ENCODE measurements around the gene CPT1C. TPM values are rescaled to one million over a fixed set of nuclear protein-coding genes. Genes with fewer than 3 reads are reported as not detected.
A peak's percentile ranks its signal among the peaks of the same experiment; 100 is the strongest.

CPT1C gene
- total RNA-seq, 2 donors from 2014 or later, result 0.66 to 3.4 TPM

DNA sequence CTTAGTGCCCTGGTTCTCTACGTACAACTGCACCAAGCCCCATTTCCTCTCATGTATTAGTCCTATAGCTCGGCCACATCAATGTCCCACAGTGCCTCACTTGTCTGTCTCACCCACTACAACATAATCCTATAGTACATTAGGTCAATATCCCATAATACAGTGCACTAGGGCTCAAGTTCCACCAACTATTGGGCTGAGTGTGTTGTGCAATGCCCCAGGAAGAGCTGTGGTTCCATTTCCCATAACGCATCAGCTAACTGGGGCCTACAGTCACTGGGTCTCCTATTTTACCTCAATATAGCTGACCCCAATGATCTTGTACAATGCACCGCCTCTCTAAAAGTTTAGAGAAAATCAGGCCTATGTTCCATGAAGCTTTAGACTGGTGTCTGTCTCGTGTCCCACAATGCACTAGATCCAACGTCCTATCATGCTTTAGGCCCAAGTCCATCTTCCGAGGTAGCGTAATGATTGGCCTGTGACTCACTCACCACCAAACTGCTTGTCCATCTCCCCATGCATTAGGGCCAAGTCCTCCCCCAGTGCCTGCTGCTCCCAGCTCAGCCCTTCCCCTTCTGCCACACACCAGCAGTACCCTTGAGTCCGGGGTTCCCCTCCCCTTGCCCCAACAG is 50.4 kb downstream of the CPT1C start:
- no peaks in the 10 kb centered on the region for H3K4me1 ChIP-seq
- no peaks in the 10 kb centered on the region for H3K36me3 ChIP-seq (replicated peaks in 1 of 2; ENCODE audit: insufficient read depth in 1 of 2, low read depth in 2 of 2)
- DNase-seq (no peak), ATAC-seq (no peak)
- intact Hi-C loops (cut with DNase I), result no loop called here
- no peak for TF ChIP-seq POLR2A (IDR thresholded peaks at IDR 0.05)
- TF ChIP-seq CTCF (IDR thresholded peaks at IDR 0.05), result no peak
- H3K9me3 ChIP-seq, result no peaks in the 10 kb centered on the region
- no peak overlapping the region for H3K27ac ChIP-seq
- no peaks in the 10 kb centered on the region for H3K27me3 ChIP-seq
- WGBS, 2 donors, result 78% methylated on average over 9 of the region's 9 CpGs
- H3K4me3 ChIP-seq, result no peak overlapping the region

DNA sequence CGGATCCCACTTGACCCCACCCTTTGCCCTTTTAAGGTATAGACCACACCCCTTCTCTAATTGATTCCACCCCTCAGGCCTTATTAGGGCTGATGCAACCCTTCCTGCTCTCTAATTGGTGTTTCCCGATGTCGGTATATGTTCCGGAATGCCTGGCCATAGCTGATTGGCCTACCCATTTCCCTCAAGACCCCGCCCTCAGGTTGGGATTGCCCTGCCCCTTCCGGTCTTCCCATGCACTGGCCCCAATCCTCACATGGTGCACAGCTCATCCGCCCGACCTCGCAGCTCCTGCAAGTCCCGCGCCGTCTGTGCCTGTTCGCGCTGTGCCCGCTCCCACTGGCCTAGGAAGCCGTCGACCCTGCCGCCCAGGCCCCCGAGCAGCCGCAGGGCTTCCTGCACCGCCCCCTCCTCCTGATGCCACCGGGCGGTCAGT is 54.0 kb downstream of the CPT1C start:
- TF ChIP-seq CTCF (IDR thresholded peaks at IDR 0.05) (no peak), POLR2A (IDR thresholded peaks at IDR 0.05) (no peak)
- intact Hi-C loops (cut with DNase I), result no loop called here
- Histone ChIP-seq H3K36me3 (replicated peaks in 1 of 2; ENCODE audit: insufficient read depth in 1 of 2, low read depth in 2 of 2) (no peaks in the 10 kb centered on the region), H3K4me3 (no peak overlapping the region), H3K4me1 (no peaks in the 10 kb centered on the region), H3K9me3 (no peaks in the 10 kb centered on the region), H3K27me3 (no peaks in the 10 kb centered on the region), H3K27ac (no peak overlapping the region)
- no peak for DNase-seq
- 87 to 91% methylated on average over 19 to 23 of the region's 23 CpGs for WGBS, 2 donors
- no peak for ATAC-seq

DNA sequence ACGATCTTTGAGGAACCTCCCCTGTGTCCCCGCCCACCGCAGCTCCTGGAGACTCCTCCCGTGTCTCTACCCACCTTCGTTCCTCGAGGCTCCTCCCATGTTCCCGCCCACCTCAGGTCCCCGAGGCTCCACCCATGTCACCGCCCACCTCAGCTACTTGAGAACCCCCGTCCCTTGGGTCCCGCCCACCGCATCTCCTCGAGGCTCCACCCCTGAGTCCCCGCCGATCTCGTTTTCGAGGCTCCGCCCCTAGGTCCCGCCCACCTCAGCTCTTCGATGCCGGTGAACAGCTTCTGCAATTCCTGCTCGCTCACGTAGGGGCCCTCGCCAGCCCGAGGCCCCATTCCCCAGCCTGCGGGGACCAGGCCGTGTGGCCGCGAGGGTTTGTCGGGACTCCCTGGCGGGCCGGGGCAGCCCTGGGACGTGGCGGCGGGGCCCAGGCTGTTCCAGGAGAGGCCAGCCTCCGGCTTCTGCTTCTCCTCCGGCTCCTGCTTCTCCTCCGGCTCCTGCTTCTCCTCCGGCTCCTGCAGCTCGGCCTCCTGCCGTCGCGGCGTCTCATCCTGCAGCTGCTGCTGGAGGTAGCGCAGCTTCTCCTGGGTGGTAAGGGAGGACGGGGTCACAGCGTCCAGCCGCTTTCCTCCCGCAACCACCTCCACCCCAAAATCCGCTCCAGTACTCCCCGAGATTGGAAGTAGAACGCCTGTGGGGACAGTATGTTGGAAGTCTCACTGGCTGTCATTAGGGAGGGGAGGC is 55.5 kb downstream of the CPT1C start:
- Histone ChIP-seq H3K27me3 (no peaks in the 10 kb centered on the region), H3K4me3 (no peak overlapping the region), H3K4me1 (no peaks in the 10 kb centered on the region), H3K36me3 (replicated peaks in 1 of 2; ENCODE audit: insufficient read depth in 1 of 2, low read depth in 2 of 2) (no peaks in the 10 kb centered on the region), H3K27ac (no peak overlapping the region), H3K9me3 (no peaks in the 10 kb centered on the region)
- TF ChIP-seq POLR2A (IDR thresholded peaks at IDR 0.05) (no peak), CTCF (IDR thresholded peaks at IDR 0.05) (no peak)
- intact Hi-C loops (cut with DNase I), result no loop called here
- ATAC-seq (no peak), DNase-seq (peak; percentile 22 to 51 (median 38))
- WGBS, 2 donors, result 52% methylated on average over 35 to 52 of the region's 52 CpGs

DNA sequence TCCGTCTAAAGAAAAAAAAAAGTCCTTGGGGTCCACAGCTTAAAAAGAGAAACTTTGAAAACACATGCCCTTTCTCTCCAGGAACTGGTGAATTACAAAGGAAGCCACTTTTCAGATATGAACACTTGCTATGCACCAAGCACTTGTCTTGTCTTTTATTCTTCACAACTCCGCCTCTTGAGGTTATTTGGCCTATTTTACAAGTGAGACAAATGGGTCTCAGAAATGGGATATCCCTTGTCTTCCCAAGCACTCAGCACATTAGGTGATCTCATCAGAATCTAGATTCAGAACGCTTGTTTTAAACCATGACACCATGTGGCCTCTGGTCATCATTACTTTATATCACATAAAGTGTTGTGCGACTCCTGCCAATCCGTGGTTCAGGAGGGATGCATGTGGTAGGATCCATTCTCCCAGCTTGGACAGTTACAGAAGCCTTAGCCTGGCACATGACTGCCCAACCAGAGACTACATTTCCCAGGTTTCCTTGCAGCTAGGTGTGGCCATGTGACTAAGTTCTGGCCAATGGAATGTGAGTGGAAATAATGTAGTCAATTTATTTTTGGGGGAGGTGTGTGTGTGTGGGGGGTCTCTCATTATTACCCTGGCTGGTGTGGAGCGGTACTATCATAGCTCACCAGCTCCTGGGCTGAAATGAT is 58.3 kb downstream of the CPT1C start:
- intact Hi-C loops (cut with DNase I), result no loop called here
- ATAC-seq (no peak), DNase-seq (no peak)
- Histone ChIP-seq H3K36me3 (replicated peaks in 1 of 2; ENCODE audit: insufficient read depth in 1 of 2, low read depth in 2 of 2) (no peaks in the 10 kb centered on the region), H3K4me1 (no peaks in the 10 kb centered on the region), H3K27me3 (no peaks in the 10 kb centered on the region), H3K4me3 (no peak overlapping the region), H3K27ac (no peak overlapping the region), H3K9me3 (no peaks in the 10 kb centered on the region)
- TF ChIP-seq POLR2A (IDR thresholded peaks at IDR 0.05), result no peak
- no peak for TF ChIP-seq CTCF (IDR thresholded peaks at IDR 0.05)
- 71 to 82% methylated on average over 5 to 6 of the region's 6 CpGs for WGBS, 2 donors

Measured in body of pancreas (tissue), 4 donors.